KOPT-K1 (cell line): ENCODE results near the gene CNOT6L.

Experiments used
- H3K27ac ChIP-seq: fragments of 200-600 bp; sonication (generic); 2 replicates; pipeline ENCODE4 v1.5.1; 2016; ENCODE audit warnings: antibody characterized with exemption, mild to moderate bottlenecking, low read depth, low read length; ENCODE audit not compliant: poor library complexity, severe bottlenecking
- H3K36me3 ChIP-seq: fragments of 200-600 bp; sonication (generic); 2 replicates; pipeline ENCODE4 v1.5.1; 2017; ENCODE audit warnings: antibody characterized with exemption, mild to moderate bottlenecking, low read length, moderate library complexity; ENCODE audit not compliant: insufficient read depth
- H3K9me3 ChIP-seq: fragments of 200-600 bp; sonication (generic); 2 replicates; pipeline ENCODE4 v1.5.1; 2017; ENCODE audit warnings: antibody characterized with exemption, low read length, mild to moderate bottlenecking; ENCODE audit not compliant: insufficient read depth, poor library complexity, severe bottlenecking

The CNOT6L gene

GRCh38 chr4:77843628-77844027 is 24.5 kb upstream of the CNOT6L start:
- H3K27ac ChIP-seq: no peak overlapping the region
- no peaks in the 10 kb centered on the region for H3K36me3 ChIP-seq
- no peaks in the 10 kb centered on the region for H3K9me3 ChIP-seq

- Histone ChIP-seq H3K9me3 (no peaks in the 10 kb centered on the region), H3K36me3 (no peaks in the 10 kb centered on the region), H3K27ac (no peak overlapping the region)
Observed at GRCh38 chr4:77834403-77834802, 15.2 kb upstream of the CNOT6L start.

- Histone ChIP-seq H3K9me3 (no peaks in the 10 kb centered on the region), H3K27ac (no peak overlapping the region), H3K36me3 (no peaks in the 10 kb centered on the region)
Observed at GRCh38 chr4:77833126-77833724, 14.1 kb upstream of the CNOT6L start.

GRCh38 chr4:77827343-77827742 is 8.2 kb upstream of the CNOT6L start:
- Histone ChIP-seq H3K36me3 (no peaks in the 10 kb centered on the region), H3K9me3 (no peaks in the 10 kb centered on the region), H3K27ac (peak overlapping the region; percentile 61)

- H3K9me3 ChIP-seq: no peaks in the 10 kb centered on the region
- H3K36me3 ChIP-seq: no peaks in the 10 kb centered on the region
- peak overlapping the region; percentile 61 for H3K27ac ChIP-seq
Observed at GRCh38 chr4:77826275-77826674, 7.1 kb upstream of the CNOT6L start.

GRCh38 chr4:77821775-77822174 is 2.6 kb upstream of the CNOT6L start:
- Histone ChIP-seq H3K27ac (peak overlapping the region; percentile 85), H3K36me3 (no peaks in the 10 kb centered on the region), H3K9me3 (no peaks in the 10 kb centered on the region)

- no peaks in the 10 kb centered on the region for H3K9me3 ChIP-seq
- H3K36me3 ChIP-seq: no peaks in the 10 kb centered on the region
- H3K27ac ChIP-seq: peak overlapping the region; percentile 85
Observed at GRCh38 chr4:77820649-77821561, 1.7 kb upstream of the CNOT6L start.

GRCh38 chr4:77819843-77820648 is 878 bp upstream of the CNOT6L start:
- H3K27ac ChIP-seq: peak overlapping the region; percentile 85
- no peaks in the 10 kb centered on the region for H3K36me3 ChIP-seq
- no peaks in the 10 kb centered on the region for H3K9me3 ChIP-seq

GRCh38 chr4:77819404-77819842 is 255 bp upstream of the CNOT6L start:
- H3K36me3 ChIP-seq: no peaks in the 10 kb centered on the region
- no peaks in the 10 kb centered on the region for H3K9me3 ChIP-seq
- peak overlapping the region; percentile 85 for H3K27ac ChIP-seq

- no peaks in the 10 kb centered on the region for H3K36me3 ChIP-seq
- no peaks in the 10 kb centered on the region for H3K9me3 ChIP-seq
- H3K27ac ChIP-seq: peak overlapping the region; percentile 85
Observed at GRCh38 chr4:77818073-77818601, 1.0 kb downstream of the CNOT6L start.

- Histone ChIP-seq H3K27ac (peak overlapping the region; percentile 85), H3K36me3 (no peaks in the 10 kb centered on the region), H3K9me3 (no peaks in the 10 kb centered on the region)
Observed at GRCh38 chr4:77817304-77818072, 1.7 kb downstream of the CNOT6L start.

- no peaks in the 10 kb centered on the region for H3K9me3 ChIP-seq
- H3K27ac ChIP-seq: peak overlapping the region; percentile 57
- no peaks in the 10 kb centered on the region for H3K36me3 ChIP-seq
Observed at GRCh38 chr4:77816546-77816945, 2.6 kb downstream of the CNOT6L start.

- Histone ChIP-seq H3K9me3 (no peaks in the 10 kb centered on the region), H3K36me3 (no peaks in the 10 kb centered on the region), H3K27ac (peak overlapping the region; percentile 57)
Observed at GRCh38 chr4:77815636-77816035, 3.5 kb downstream of the CNOT6L start.

- H3K36me3 ChIP-seq: no peaks in the 10 kb centered on the region
- H3K27ac ChIP-seq: no peak overlapping the region
- no peaks in the 10 kb centered on the region for H3K9me3 ChIP-seq
Observed at GRCh38 chr4:77805840-77806239, 13.3 kb downstream of the CNOT6L start.
